Epithelial cell of proximal tubule (primary cell): ENCODE measurements around the gene PHACTR2. TPM values are rescaled to one million over a fixed set of nuclear protein-coding genes. Genes with fewer than 3 reads are reported as not detected.

ENCODE experiments used
- DNase-seq: peaks from one replicate; pipeline ENCODE4 v3.0.0-alpha.2; 2011; ENCODE audit warnings: low read depth
- H3K4me3 ChIP-seq: 2 replicates; pipeline ENCODE4 v1.5.1; 2011; ENCODE audit warnings: low read depth, mild to moderate bottlenecking, low read length
- CTCF ChIP-seq: conservative IDR thresholded peaks from 2 replicates; pipeline ENCODE4 v1.5.1; 2012; ENCODE audit warnings: low read depth, mild to moderate bottlenecking, low read length
- total RNA-seq: library from RNA; depleted of rRNA; stranded (reverse); fragments of >200 nt; gene quantifications from 2 replicates; pipeline ENCODE4 v1.2.3, GENCODE V29; 2015

The PHACTR2 gene
- total RNA-seq, 1 donor from 2014 or later, result 13.8 TPM

- no peak overlapping the region for H3K4me3 ChIP-seq
- DNase-seq, result no peak
- TF ChIP-seq CTCF, result no peak
Observed at GRCh38 chr6:143765422-143766184, 87.8 kb downstream of the PHACTR2 start.

- no peak for TF ChIP-seq CTCF
- no peak overlapping the region for H3K4me3 ChIP-seq
- DNase-seq, result no peak
Observed at GRCh38 chr6:143766185-143766553, 88.4 kb downstream of the PHACTR2 start.

GRCh38 chr6:143767433-143767832, 89.7 kb downstream of the PHACTR2 start:
- DNase-seq, result no peak
- TF ChIP-seq CTCF, result no peak
- no peak overlapping the region for H3K4me3 ChIP-seq

GRCh38 chr6:143772116-143773086, 94.6 kb downstream of the PHACTR2 start:
- no peak overlapping the region for H3K4me3 ChIP-seq
- no peak for TF ChIP-seq CTCF
- no peak for DNase-seq

GRCh38 chr6:143773506-143774150, 95.9 kb downstream of the PHACTR2 start:
- no peak for DNase-seq
- TF ChIP-seq CTCF, result no peak
- H3K4me3 ChIP-seq, result no peak overlapping the region

GRCh38 chr6:143774347-143774746, 96.6 kb downstream of the PHACTR2 start:
- TF ChIP-seq CTCF, result no peak
- no peak for DNase-seq

More at GRCh38 chr6:143774347-143774746, 96.6 kb downstream of the PHACTR2 start:
- no peak overlapping the region for H3K4me3 ChIP-seq
